Thoracic aorta (tissue), 2 donors: ENCODE results near the gene BLOC1S1. TPM values are rescaled to one million over a fixed set of nuclear protein-coding genes. Genes with fewer than 3 reads are reported as not detected.

Experiments used
- ATAC-seq: fragments of 150-250 bp; one replicate; pipeline ENCODE4 v1.8.0; 2017; ENCODE audit warnings: low read depth; ENCODE audit not compliant: insufficient number of reproducible peaks, low FRiP score
- DNase-seq: peaks from one replicate; pipeline ENCODE4 v3.0.0-alpha.2; 2020; ENCODE audit warnings: low spot score
- H3K27ac ChIP-seq, 2 donors: fragments of 200-600 bp; sonication (generic); 1 replicate in 1 of 2; 2 replicates in 1 of 2; pipeline ENCODE4 v1.5.1; 2016; ENCODE audit warnings: mild to moderate bottlenecking in 2 of 2, moderate library complexity in 2 of 2
- H3K27me3 ChIP-seq: fragments of 200-600 bp; sonication (generic); replicated peaks from 2 replicates; pipeline ENCODE4 v1.6.0; 2016; ENCODE audit warnings: mild to moderate bottlenecking; ENCODE audit not compliant: insufficient read depth
- H3K36me3 ChIP-seq: fragments of 200-600 bp; sonication (generic); one replicate; pipeline ENCODE4 v1.5.1; 2016
- H3K4me1 ChIP-seq, 2 donors: fragments of 200-600 bp; sonication (generic); 1 replicate in 1 of 2; 2 replicates in 1 of 2; pipeline versions ENCODE4 v1.5.1 to v1.6.0; 2016; ENCODE audit warnings: low read depth in 2 of 2, mild to moderate bottlenecking in 1 of 2; ENCODE audit not compliant: control insufficient read depth in 1 of 2
- H3K4me3 ChIP-seq: fragments of 200-600 bp; sonication (generic); 2 replicates; pipeline ENCODE4 v1.5.1; 2016; ENCODE audit warnings: mild to moderate bottlenecking
- H3K9me3 ChIP-seq: fragments of 200-600 bp; sonication (generic); 2 replicates; pipeline ENCODE4 v1.5.1; 2016
- CTCF ChIP-seq: fragments of 200-600 bp; sonication (generic); IDR thresholded peaks from one replicate; pipeline ENCODE4 v1.5.1; 2019; ENCODE audit warnings: antibody characterized with exemption
- total RNA-seq, 2 donors: library from RNA; depleted of rRNA; stranded (reverse); fragments of >200 nt; gene quantifications; one replicate each; pipeline versions ENCODE4 v1.1.0 to v1.2.3, GENCODE V29; 2016

The BLOC1S1 gene
- total RNA-seq, 2 donors from 2014 or later, result 113 to 117 TPM

- peak overlapping the region; percentile 90 for H3K4me3 ChIP-seq
- no peaks in the 10 kb centered on the region for H3K9me3 ChIP-seq
- H3K27ac ChIP-seq, result peak overlapping the region; percentile 90 to 92
- no peak for TF ChIP-seq CTCF
- ATAC-seq (no peak), DNase-seq (no peak)
- H3K4me1 ChIP-seq, result peaks cover 15 to 43% of the 10 kb centered on the region in 2 donors
- peaks cover 12% of the 10 kb centered on the region for H3K36me3 ChIP-seq
- H3K27me3 ChIP-seq, result no peaks in the 10 kb centered on the region
Observed at GRCh38 chr12:55703288-55703687, 12.6 kb upstream of the BLOC1S1 start.

GRCh38 chr12:55703901-55704761 is 11.7 kb upstream of the BLOC1S1 start:
- Histone ChIP-seq H3K4me1 (peaks cover 22 to 51% of the 10 kb centered on the region in 2 donors), H3K27ac (peak overlapping the region; percentile 90 to 92), H3K36me3 (peaks cover 4% of the 10 kb centered on the region), H3K27me3 (no peaks in the 10 kb centered on the region), H3K9me3 (no peaks in the 10 kb centered on the region), H3K4me3 (peak overlapping the region; percentile 90)
- DNase-seq, result no peak
- TF ChIP-seq CTCF, result no peak
- no peak for ATAC-seq

GRCh38 chr12:55704824-55705718 is 10.8 kb upstream of the BLOC1S1 start:
- Histone ChIP-seq H3K4me1 (peaks cover 26 to 57% of the 10 kb centered on the region in 2 donors), H3K27me3 (no peaks in the 10 kb centered on the region), H3K27ac (peak overlapping the region; percentile 90 to 92), H3K36me3 (no peaks in the 10 kb centered on the region), H3K9me3 (no peaks in the 10 kb centered on the region), H3K4me3 (peak overlapping the region; percentile 90)
- DNase-seq, result no peak
- no peak for ATAC-seq
- no peak for TF ChIP-seq CTCF

GRCh38 chr12:55705782-55706402 is 10.0 kb upstream of the BLOC1S1 start:
- DNase-seq (no peak), ATAC-seq (no peak)
- Histone ChIP-seq H3K9me3 (no peaks in the 10 kb centered on the region), H3K4me1 (peaks cover 21 to 57% of the 10 kb centered on the region in 2 donors), H3K4me3 (peak overlapping the region; percentile 90), H3K27ac (peak overlapping the region; percentile 90 to 92), H3K36me3 (no peaks in the 10 kb centered on the region), H3K27me3 (no peaks in the 10 kb centered on the region)
- TF ChIP-seq CTCF, result peak; percentile 55
